Esophagus (tissue), 2 donors: Measurements from ENCODE around the gene UVSSA. TPM values are rescaled to one million over a fixed set of nuclear protein-coding genes. Genes with fewer than 3 reads are reported as not detected.

Experiments used
- H3K27ac ChIP-seq, 2 donors: one replicate each; pipeline ENCODE4 v1.5.1; 2013; ENCODE audit warnings: low read depth in 2 of 2, mild to moderate bottlenecking in 2 of 2, inconsistent platforms in 1 of 2, low read length in 1 of 2, moderate library complexity in 1 of 2
- H3K27me3 ChIP-seq, 2 donors: one replicate each; pipeline ENCODE4 v1.6.1; 2013; ENCODE audit warnings: low read length in 2 of 2, control low read depth in 1 of 2, mild to moderate bottlenecking in 1 of 2; ENCODE audit not compliant: insufficient read depth in 2 of 2, control insufficient read depth in 1 of 2
- H3K36me3 ChIP-seq, 2 donors: one replicate each; pipeline ENCODE4 v1.6.1; 2013; ENCODE audit warnings: low read length in 1 of 2; ENCODE audit not compliant: control insufficient read depth in 2 of 2, insufficient read depth in 2 of 2
- H3K4me1 ChIP-seq, 2 donors: one replicate each; pipeline ENCODE4 v1.6.1; 2013; ENCODE audit warnings: low read length in 1 of 2; ENCODE audit not compliant: control insufficient read depth in 2 of 2, insufficient read depth in 2 of 2
- H3K4me3 ChIP-seq, 2 donors: one replicate each; pipeline ENCODE4 v1.5.1; 2013; ENCODE audit warnings: low read length in 2 of 2, mild to moderate bottlenecking in 2 of 2, low read depth in 1 of 2, moderate library complexity in 1 of 2
- H3K9me3 ChIP-seq, 2 donors: one replicate each; pipeline ENCODE4 v1.6.1; 2013; ENCODE audit warnings: mild to moderate bottlenecking in 2 of 2, low read depth in 1 of 2, low read length in 1 of 2, moderate library complexity in 1 of 2; ENCODE audit not compliant: control insufficient read depth in 2 of 2, insufficient read depth in 1 of 2
- WGBS, 2 donors: extraction: QIAGEN DNeasy Blood & Tissue Kit; methylation state at CpG; one replicate each; pipeline ENCODE4 v1.1.7; 2013; 5-methylcytosine and 5-hydroxymethylcytosine counted together
- polyA plus RNA-seq, 2 donors: library from polyadenylated mRNA; stranded (reverse); fragments of 200-250 nt; gene quantifications; one replicate each; pipeline ENCODE4 v1.2.3, GENCODE V29; 2013
- donor health status: healthy with polysubstance abuse.
- donor health status: Bipolar disorder and iron deficiency.

The UVSSA gene, protein sequence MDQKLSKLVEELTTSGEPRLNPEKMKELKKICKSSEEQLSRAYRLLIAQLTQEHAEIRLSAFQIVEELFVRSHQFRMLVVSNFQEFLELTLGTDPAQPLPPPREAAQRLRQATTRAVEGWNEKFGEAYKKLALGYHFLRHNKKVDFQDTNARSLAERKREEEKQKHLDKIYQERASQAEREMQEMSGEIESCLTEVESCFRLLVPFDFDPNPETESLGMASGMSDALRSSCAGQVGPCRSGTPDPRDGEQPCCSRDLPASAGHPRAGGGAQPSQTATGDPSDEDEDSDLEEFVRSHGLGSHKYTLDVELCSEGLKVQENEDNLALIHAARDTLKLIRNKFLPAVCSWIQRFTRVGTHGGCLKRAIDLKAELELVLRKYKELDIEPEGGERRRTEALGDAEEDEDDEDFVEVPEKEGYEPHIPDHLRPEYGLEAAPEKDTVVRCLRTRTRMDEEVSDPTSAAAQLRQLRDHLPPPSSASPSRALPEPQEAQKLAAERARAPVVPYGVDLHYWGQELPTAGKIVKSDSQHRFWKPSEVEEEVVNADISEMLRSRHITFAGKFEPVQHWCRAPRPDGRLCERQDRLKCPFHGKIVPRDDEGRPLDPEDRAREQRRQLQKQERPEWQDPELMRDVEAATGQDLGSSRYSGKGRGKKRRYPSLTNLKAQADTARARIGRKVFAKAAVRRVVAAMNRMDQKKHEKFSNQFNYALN
- polyA plus RNA-seq = 10 to 100 TPM in 1 of 2 donors, 1 to 10 TPM in 1; 4.8 to 13.0 TPM

DNA sequence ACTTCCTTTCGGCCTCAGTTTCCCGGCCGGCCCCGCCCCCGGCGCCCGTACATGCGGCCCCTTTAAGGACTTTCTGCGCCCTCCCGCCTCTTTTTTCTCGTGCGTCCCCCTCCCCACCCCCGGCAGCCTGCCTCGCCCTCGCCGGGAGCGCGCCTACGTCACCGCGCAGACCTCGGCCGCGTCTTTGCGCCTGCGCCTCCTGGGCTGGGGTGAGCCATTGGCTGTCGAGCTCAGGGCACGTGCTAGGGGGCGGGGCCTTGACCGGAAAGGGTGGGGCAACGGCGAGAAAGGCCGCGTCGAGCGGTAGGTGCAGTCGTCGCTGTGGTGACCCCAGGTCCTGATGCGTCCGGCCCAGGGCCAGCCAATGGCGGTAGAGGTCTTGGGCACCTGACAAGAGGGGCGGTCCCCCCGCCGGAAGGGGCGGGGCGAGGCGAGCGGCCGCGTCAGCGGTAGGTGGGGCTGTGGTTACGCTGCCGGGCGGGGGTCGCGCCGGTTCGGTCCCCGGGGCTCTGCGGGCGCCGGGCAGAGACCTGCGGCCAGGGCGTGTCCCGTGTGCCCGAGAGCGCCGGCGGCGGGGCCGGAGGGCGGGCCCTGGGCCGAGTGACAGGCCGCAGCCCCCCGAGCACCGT is at the start of gene UVSSA:
Gene UVSSA, plus strand, starts transcription at position 428 of the 629 bp plus-strand sequence. CDS start 884 bp downstream, outside the sequence.
- H3K27me3 ChIP-seq = no peaks in the 10 kb centered on the region
- peaks cover 2 to 5% of the 10 kb centered on the region in 2 donors for H3K4me1 ChIP-seq
- WGBS, 2 donors = 1% methylated on average over 53 to 76 of the region's 76 CpGs

DNA sequence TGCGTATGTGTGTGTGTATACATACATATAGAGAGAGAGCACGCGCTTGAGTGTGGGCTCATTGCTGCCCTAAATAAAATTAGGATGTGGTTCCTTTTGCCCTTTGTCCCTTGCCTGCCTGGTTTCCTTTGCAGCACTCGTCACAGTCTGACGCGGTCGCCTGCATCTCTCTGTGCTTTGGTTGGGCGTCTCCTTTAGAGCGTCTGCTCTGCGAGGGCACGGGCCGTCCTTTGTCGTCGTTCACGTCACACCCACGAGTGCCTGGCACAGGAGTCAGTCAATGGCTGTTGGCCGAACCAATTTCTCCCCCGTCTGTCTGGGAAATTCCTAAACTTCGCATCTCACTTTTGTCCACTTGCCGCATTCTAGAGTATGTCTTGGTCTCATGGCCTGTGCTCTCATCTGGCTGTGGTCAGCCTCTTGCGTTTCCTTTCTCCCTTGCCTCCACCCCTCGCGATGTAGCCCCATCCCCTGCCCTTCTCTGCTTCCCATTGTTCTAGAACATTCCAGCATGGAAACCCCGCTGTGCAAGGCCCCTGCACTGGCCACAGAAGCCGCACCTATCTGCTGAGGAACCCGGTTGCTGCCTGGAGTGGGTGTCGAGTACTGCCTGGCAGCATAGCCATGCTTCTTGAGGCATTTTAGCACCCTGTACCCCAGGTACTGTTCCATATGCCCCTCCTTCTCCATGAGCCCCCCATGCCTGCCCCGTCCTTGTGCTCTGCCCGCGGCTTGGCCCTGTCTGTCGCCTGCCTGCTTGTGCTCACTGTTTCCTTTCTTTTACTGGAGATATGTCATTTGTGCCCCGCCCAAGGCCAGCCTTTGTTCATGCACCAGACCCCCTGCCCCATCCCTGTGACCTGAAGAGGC is 49.3 kb upstream of the UVSSA start:
- Histone ChIP-seq H3K27me3 (no peaks in the 10 kb centered on the region), H3K4me3 (no peak overlapping the region), H3K27ac (no peak overlapping the region), H3K9me3 (no peaks in the 10 kb centered on the region), H3K36me3 (peaks cover 3 to 33% of the 10 kb centered on the region in 2 donors), H3K4me1 (peaks cover 11 to 35% of the 10 kb centered on the region in 2 donors)
- 92% methylated on average over 32 of the region's 32 CpGs for WGBS, 2 donors

More for the DNA sequence above, at the start of gene UVSSA:
- no peaks in the 10 kb centered on the region for H3K9me3 ChIP-seq
- H3K36me3 ChIP-seq = peaks cover 0 to 11% of the 10 kb centered on the region in 2 donors
- peak within 1 kb of the TSS; percentile 83 to 90 for H3K4me3 ChIP-seq
- peak within 1 kb of the TSS; percentile 97 to 100 for H3K27ac ChIP-seq

GRCh38 chr4:1298461-1298860 is 48.5 kb upstream of the UVSSA start:
- H3K27me3 ChIP-seq = no peaks in the 10 kb centered on the region
- H3K4me3 ChIP-seq = no peak overlapping the region
- peaks cover 11 to 35% of the 10 kb centered on the region in 2 donors for H3K4me1 ChIP-seq
- H3K9me3 ChIP-seq = no peaks in the 10 kb centered on the region
- H3K36me3 ChIP-seq = peaks cover 3 to 33% of the 10 kb centered on the region in 2 donors
- WGBS, 2 donors = 94 to 95% methylated on average over 7 of the region's 7 CpGs
- H3K27ac ChIP-seq = no peak overlapping the region

DNA sequence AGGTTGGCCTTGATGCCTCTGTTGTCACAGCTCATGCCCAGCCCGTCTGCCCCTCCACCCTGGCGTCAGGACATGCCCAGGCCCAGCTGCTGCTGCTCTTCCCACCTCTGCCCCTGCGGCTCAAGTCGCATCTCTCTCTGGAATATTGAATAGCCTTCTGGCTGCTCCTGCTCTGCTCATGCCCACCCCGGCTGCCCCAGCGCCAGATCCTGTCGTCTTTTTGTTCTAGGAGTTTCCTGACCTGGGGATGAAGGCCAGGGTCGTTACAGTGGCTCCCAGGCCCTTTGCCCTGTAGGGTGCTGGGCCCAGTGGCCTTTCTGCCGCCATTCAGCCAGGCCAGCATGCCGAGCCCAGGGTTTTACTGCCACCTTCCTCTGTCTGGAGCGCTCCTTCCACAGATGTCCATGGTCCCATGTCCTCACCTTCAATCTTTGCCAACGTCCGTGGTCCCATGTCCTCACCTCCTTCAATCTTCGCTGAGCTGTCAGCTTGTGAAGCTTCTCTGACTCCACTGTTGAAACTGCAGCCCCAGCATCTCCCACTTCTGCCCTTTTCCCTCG is 47.6 kb upstream of the UVSSA start:
- peaks cover 3 to 32% of the 10 kb centered on the region in 2 donors for H3K36me3 ChIP-seq
- H3K27ac ChIP-seq = no peak overlapping the region
- WGBS, 2 donors = 87% methylated on average over 15 of the region's 15 CpGs
- no peak overlapping the region for H3K4me3 ChIP-seq
- peaks cover 10 to 31% of the 10 kb centered on the region in 2 donors for H3K4me1 ChIP-seq
- no peaks in the 10 kb centered on the region for H3K9me3 ChIP-seq
- no peaks in the 10 kb centered on the region for H3K27me3 ChIP-seq

DNA sequence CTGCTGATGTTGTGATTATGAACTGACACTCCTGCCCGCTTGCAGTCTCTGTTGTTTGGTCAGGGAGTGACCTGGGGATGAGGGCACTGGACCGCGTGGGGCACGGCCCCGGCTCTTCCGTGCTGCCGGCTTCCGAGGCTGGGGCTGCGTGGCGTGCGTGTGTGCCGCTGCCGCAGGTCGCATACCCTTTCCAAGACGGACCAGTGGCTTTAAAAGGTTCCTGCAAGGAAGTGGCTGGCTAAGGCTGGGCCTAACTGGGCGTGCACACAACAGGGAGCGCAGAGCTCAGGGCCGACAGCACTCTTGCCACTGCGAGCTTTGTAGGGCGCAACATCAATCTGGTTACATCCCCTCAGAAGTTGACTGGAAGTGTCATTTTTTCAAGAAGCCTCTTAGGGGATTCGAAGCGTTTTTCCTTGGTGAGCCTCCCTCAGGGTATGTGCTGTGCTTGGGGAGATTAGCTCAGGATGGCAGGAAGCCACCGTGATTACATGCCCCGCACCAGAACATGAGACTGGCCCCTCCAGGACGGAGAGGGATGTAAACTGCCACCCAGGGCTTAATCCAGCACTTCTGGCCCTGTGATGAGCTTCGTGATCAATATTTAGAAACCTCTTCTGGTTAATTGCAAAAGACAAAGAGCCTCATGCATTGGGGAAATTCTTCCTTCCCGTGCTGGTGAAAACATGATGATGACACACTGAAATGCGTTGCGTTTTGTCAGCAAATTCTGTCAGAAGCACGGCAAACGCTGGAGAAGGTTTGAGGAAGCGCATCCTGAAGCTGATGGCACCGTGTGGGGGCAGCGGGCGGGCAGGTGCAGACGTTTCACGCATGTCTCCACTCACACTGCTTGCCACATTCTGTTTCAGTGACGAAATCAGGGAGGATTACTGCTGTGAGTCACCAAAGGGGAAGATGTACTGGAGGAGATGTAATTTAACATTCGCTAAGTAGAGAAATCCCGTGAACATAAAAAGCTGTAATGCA is 46.2 kb upstream of the UVSSA start:
- Histone ChIP-seq H3K36me3 (peaks cover 3 to 34% of the 10 kb centered on the region in 2 donors), H3K4me1 (peaks cover 6 to 27% of the 10 kb centered on the region in 2 donors), H3K27ac (peak overlapping the region; percentile 32 to 85), H3K4me3 (no peak overlapping the region), H3K9me3 (no peaks in the 10 kb centered on the region), H3K27me3 (no peaks in the 10 kb centered on the region)
- 61 to 70% methylated on average over 40 of the region's 40 CpGs for WGBS, 2 donors

GRCh38 chr4:1302159-1302558 is 44.8 kb upstream of the UVSSA start:
- 48 to 62% methylated on average over 4 of the region's 4 CpGs for WGBS, 2 donors
- H3K27ac ChIP-seq = no peak overlapping the region

GRCh38 chr4:1305261-1305711 is 41.7 kb upstream of the UVSSA start:
- no peaks in the 10 kb centered on the region for H3K9me3 ChIP-seq
- H3K4me3 ChIP-seq = no peak overlapping the region
- 93 to 94% methylated on average over 13 of the region's 13 CpGs for WGBS, 2 donors
- peaks cover 11 to 24% of the 10 kb centered on the region in 2 donors for H3K4me1 ChIP-seq
- H3K27me3 ChIP-seq = no peaks in the 10 kb centered on the region
- peaks cover 0 to 12% of the 10 kb centered on the region in 2 donors for H3K36me3 ChIP-seq
- H3K27ac ChIP-seq = peak overlapping the region; percentile 70 to 91

More at GRCh38 chr4:1302159-1302558, 44.8 kb upstream of the UVSSA start:
- H3K9me3 ChIP-seq = no peaks in the 10 kb centered on the region
- H3K36me3 ChIP-seq = peaks cover 3 to 29% of the 10 kb centered on the region in 2 donors
- no peak overlapping the region for H3K4me3 ChIP-seq
- peaks cover 2 to 18% of the 10 kb centered on the region in 2 donors for H3K4me1 ChIP-seq
- H3K27me3 ChIP-seq = no peaks in the 10 kb centered on the region
